ENCODE data around the gene WDR70.
"Not testable (repeated sequence)": the region's sequence is repeated elsewhere in the genome, so short reads cannot be mapped to it uniquely, and the experiment has no call there.

- TF ChIP-seq POLR2AphosphoS5 (IDR thresholded peaks at IDR 0.05); CTCF (IDR thresholded peaks at IDR 0.05); POLR2A (IDR thresholded peaks at IDR 0.05); EP300 (IDR thresholded peaks at IDR 0.05; ENCODE audit: low read depth): not testable (repeated sequence)
These were observed 275.4 kb downstream of the WDR70 start for GRCh38 chr5:37654566-37654965.

Measured in transverse colon (tissue), 4 donors.